IMR-90 (cell line): ENCODE results near the gene CENATAC.

Experiments
- CTCF ChIP-seq: conservative IDR thresholded peaks from 2 replicates; pipeline ENCODE4 v1.5.1; 2012; ENCODE audit warnings: mild to moderate bottlenecking, low read depth, low read length, improper control_type of control experiment
- RCOR1 ChIP-seq: IDR thresholded peaks from 2 replicates; pipeline ENCODE4 v1.6.1; 2012; ENCODE audit warnings: mild to moderate bottlenecking, low read length, improper control_type of control experiment; ENCODE audit not compliant: insufficient replicate concordance
- RFX5 ChIP-seq: IDR thresholded peaks from 2 replicates; pipeline ENCODE4 v1.8.0; 2012; ENCODE audit warnings: low read depth, mild to moderate bottlenecking, low read length, moderate library complexity
- USF2 ChIP-seq: fragments of 150-350 bp; IDR thresholded peaks from 2 replicates; pipeline ENCODE4 v1.6.1; 2017; ENCODE audit warnings: mild to moderate bottlenecking, antibody characterized with exemption, low read length, low read depth

- TF ChIP-seq CTCF (no peak), USF2 (no peak), RCOR1 (no peak), RFX5 (no peak)
Measured at GRCh38 chr11:118956847-118957469, 41.0 kb upstream of the CENATAC start.
